Activated naive CD4-positive, alpha-beta T cell treated with anti-CD3 and anti-CD28 coated beads, Interleukin-2, amount 10 ng/mL, durations not matched to agents 5 hours and 36 hours (primary cell): ENCODE results near the gene TGFBRAP1. TPM values are rescaled to one million over a fixed set of nuclear protein-coding genes. Genes with fewer than 3 reads are reported as not detected.

Source experiments
- total RNA-seq, 2 experiments: library from RNA; stranded (reverse); gene quantifications; one replicate each; pipeline ENCODE4 v1.2.3, GENCODE V29; 2021

TGFBRAP1 gene
- 10 to 100 TPM; 18.2 to 19.7 TPM for total RNA-seq

GRCh38 chr2:105329561-105330495, at the start of gene TGFBRAP1:
Gene TGFBRAP1, minus strand, starts transcription at chr2:105329735. Its CDS starts 21,434 bp downstream, at chr2:105308301.

GRCh38 chr2:105337122-105338019, 7.8 kb upstream of the TGFBRAP1 start, which contains the start of gene C2orf49:
Gene C2orf49, plus strand, starts transcription at chr2:105337540. Its CDS starts 48 bp downstream, at chr2:105337588.

GRCh38 chr2:105241443-105241842, 88.1 kb downstream of the TGFBRAP1 start, which contains the start of gene GPR45:
Gene GPR45, plus strand, starts transcription at chr2:105241743. Its CDS starts 116 bp downstream, at chr2:105241859.

Other genes with a start within 250 kb of the TGFBRAP1 start
- gene GPR45, start 88.0 kb downstream of the TGFBRAP1 start, total RNA-seq, result not detected
- gene C2orf49, start 7.8 kb upstream of the TGFBRAP1 start, total RNA-seq, result 10 to 100 TPM; 21.9 to 23.7 TPM
- 1 to 10 TPM in 1 of 2 experiments, under 1 TPM in 1; 0.98 to 1.5 TPM for gene FHL2, start 69.3 kb upstream of the TGFBRAP1 start, total RNA-seq